GM19395 (cell line): ENCODE measurements around the gene FIBCD1.

ENCODE experiments used
- ATAC-seq: cut with Tn5 transposase; IDR thresholded peaks from one replicate; pipeline ENCODE4 v1.9.1; 2021; ENCODE audit warnings: mild to moderate bottlenecking, moderate library complexity; ENCODE audit not compliant: unreplicated experiment

The FIBCD1 gene

GRCh38 chr9:130862747-130863146 is 76.3 kb downstream of the FIBCD1 start:
- no peak for ATAC-seq

DNA sequence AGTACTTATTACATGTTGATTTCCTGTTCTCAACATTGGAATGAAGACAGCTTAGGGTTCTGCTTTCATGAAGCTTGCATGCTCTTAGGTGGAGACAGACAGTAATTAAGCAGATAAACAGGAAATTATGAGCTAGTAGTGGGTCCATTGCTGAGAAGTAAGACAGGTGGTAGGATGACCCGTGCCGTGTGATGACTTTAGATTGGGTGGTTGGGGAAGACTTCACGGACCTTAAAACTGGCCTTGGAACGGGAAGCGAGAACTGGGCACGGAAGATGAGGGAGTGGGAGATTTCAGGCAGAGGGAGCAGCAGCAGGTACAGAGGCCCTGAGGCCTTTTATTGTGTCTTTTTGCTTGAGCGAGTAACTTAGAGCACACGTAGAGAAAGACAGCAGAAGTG is 76.8 kb downstream of the FIBCD1 start:
- ATAC-seq = no peak

GRCh38 chr9:130861372-130862180 is 77.5 kb downstream of the FIBCD1 start:
- ATAC-seq = no peak

DNA sequence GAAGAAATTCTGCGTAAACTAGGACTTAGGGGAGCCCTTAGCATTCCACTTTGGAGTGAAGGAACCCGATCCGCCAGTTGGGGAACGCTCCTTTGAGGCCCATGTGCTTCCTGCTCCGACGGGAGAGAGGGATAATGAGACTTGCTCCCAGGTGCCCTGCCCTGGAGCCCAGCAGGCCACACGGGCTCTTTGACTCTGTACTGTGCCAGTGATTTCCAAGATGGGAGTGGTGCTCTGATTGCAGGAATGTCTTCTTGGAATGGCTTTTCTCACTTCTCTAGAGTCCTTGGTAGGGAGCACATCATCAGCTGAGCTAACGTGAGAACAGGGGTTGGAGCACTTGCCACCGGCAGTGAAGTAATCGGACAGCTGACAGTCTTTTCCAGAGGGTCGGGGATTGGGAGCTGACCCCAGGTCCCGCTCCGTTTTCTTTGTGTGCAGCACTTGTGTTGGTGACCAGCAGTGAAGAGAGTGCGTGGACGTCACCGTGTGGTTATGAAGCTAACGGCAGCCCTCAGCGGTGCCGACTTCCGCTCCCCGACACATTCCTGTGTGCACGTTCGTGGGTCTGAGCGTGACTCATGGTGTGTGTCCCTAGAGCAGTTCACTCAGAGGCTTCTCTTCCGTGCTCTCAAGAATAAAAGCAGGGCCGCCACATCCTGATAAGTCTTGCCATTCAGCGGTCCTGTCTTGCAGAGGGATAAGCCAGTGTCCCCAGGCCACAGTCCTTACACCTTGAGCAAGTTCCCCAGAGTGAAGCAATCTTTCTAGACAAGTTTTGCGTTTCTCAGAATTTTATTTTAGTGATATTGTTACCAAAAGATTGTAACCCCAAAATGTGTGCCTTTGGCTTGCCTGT is 78.4 kb downstream of the FIBCD1 start:
- ATAC-seq = no peak

GRCh38 chr9:130858739-130859705 is 80.0 kb downstream of the FIBCD1 start:
- no peak for ATAC-seq

DNA sequence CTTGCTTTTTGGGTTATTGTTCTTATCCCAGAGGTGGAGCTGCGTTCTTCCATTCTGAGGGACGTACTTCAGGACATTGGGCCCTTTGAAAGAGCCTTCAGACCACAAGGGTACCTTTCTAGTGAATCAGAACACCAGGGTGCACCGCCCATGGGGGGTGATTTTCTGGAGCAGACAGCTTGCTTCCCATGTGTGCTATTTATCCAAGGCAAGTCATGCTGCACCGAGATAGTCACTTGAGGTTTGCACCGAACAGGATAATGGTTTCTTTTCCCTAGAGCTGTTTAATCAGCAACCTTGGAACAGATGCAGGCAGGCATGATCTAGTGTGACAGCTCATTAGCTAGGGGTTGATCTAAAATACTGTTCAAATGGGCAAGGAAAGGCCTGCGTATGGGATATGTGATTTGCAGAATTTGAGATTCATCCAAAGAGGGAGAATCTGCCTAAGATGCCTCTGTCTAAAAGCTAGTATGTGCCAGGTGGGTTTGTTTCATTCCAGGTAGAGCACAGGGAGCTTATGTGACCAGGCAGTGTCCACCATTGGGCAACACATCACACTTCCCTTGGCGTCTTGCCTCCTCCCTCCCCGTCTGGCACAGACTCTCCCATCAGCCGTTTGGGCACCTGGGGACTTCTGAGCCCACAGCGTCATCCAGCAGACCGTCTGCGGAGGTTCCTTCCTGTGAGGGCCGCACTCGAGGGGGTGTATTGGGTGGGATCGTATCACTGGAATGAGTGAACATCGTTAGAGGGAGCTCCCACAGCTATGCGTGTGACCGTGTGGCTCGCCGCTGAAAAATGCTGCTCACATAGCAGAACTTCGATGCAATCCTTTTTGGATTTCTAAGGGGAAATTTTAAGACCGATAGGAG is 80.9 kb downstream of the FIBCD1 start:
- ATAC-seq = no peak

GRCh38 chr9:130856474-130856873 is 82.6 kb downstream of the FIBCD1 start:
- ATAC-seq = no peak

DNA sequence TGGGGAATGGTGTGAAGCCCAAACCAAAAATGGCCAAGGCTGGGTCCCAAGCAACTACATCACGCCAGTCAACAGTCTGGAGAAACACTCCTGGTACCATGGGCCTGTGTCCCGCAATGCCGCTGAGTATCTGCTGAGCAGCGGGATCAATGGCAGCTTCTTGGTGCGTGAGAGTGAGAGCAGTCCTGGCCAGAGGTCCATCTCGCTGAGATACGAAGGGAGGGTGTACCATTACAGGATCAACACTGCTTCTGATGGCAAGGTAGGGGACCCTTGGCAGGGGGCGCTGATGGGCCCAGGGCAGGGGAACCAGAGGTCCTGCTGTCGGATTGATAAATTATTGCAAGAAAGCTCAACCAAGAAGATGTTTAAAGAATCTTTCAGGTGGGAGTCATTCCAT is 84.2 kb downstream of the FIBCD1 start:
- no peak for ATAC-seq

DNA sequence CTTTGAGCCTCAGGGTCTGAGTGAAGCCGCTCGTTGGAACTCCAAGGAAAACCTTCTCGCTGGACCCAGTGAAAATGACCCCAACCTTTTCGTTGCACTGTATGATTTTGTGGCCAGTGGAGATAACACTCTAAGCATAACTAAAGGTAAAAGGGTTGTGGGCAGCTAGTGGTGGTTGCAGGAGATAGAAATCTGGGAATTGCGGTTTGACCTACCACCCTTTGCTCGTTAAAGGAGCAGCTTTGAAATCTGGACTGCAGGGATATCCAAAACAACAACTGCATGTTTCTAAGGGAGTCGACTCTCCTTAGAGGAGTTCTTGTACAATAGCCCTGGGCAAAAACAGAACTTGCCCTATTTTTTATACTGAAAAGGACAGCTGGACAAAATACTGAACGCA is 85.0 kb downstream of the FIBCD1 start:
- no peak for ATAC-seq

GRCh38 chr9:130852801-130853200 is 86.2 kb downstream of the FIBCD1 start:
- no peak for ATAC-seq
